ENCODE measurements around the gene PACS1.
"Not testable (repeated sequence)": the region's sequence is repeated elsewhere in the genome, so short reads cannot be mapped to it uniquely, and the experiment has no call there.

Gene PACS1

GRCh38 chr11:66275396-66275795, 205.3 kb downstream of the PACS1 start:
- no peak for DNase-seq (ENCODE audit: low read depth in 2 of 2)

GRCh38 chr11:66275984-66276612, 206.0 kb downstream of the PACS1 start:
- no peak for DNase-seq (ENCODE audit: low read depth in 2 of 2)

- not testable (repeated sequence) for DNase-seq (ENCODE audit: low read depth in 2 of 2)
Observed at GRCh38 chr11:66276619-66277018, 206.5 kb downstream of the PACS1 start.

GRCh38 chr11:66277064-66277463, 207.0 kb downstream of the PACS1 start:
- not testable (repeated sequence) for DNase-seq (ENCODE audit: low read depth in 2 of 2)

GRCh38 chr11:66277471-66278362, 207.6 kb downstream of the PACS1 start, which contains the start of gene CNIH2:
Gene CNIH2 (plus strand): TSS chr11:66278175. CDS start chr11:66278457, 282 bp downstream.
- peak; percentile 33 to 34 for DNase-seq (ENCODE audit: low read depth in 2 of 2)

GRCh38 chr11:66278363-66279091, 208.5 kb downstream of the PACS1 start:
- DNase-seq (ENCODE audit: low read depth in 2 of 2): no peak

- DNase-seq (ENCODE audit: low read depth in 2 of 2): no peak
Observed at GRCh38 chr11:66279092-66279734, 209.1 kb downstream of the PACS1 start.

GRCh38 chr11:66280428-66280827, 210.4 kb downstream of the PACS1 start:
- no peak for DNase-seq (ENCODE audit: low read depth in 2 of 2)

GRCh38 chr11:66281001-66281400, 210.9 kb downstream of the PACS1 start:
- no peak for DNase-seq (ENCODE audit: low read depth in 2 of 2)

GRCh38 chr11:66281776-66282467, 211.8 kb downstream of the PACS1 start:
- DNase-seq (ENCODE audit: low read depth in 2 of 2): no peak

GRCh38 chr11:66282468-66283455, 212.7 kb downstream of the PACS1 start:
- DNase-seq (ENCODE audit: low read depth in 2 of 2): peak; percentile 98

GRCh38 chr11:66283461-66284105, 213.5 kb downstream of the PACS1 start:
- no peak for DNase-seq (ENCODE audit: low read depth in 2 of 2)

GRCh38 chr11:66284526-66285078, 214.5 kb downstream of the PACS1 start:
- no peak for DNase-seq (ENCODE audit: low read depth in 2 of 2)

- no peak for DNase-seq (ENCODE audit: low read depth in 2 of 2)
Observed at GRCh38 chr11:66285250-66285947, 215.3 kb downstream of the PACS1 start.

GRCh38 chr11:66286699-66287098, 216.6 kb downstream of the PACS1 start:
- no peak for DNase-seq (ENCODE audit: low read depth in 2 of 2)

GRCh38 chr11:66287211-66287888, 217.3 kb downstream of the PACS1 start:
- no peak for DNase-seq (ENCODE audit: low read depth in 2 of 2)

- DNase-seq (ENCODE audit: low read depth in 2 of 2): no peak
Observed at GRCh38 chr11:66287889-66288670, 218.0 kb downstream of the PACS1 start.
